H9 (cell line): ENCODE results near the gene CEP128. TPM values are rescaled to one million over a fixed set of nuclear protein-coding genes. Genes with fewer than 3 reads are reported as not detected.

Experiments used
- DNase-seq: peaks from one replicate; pipeline ENCODE4 v3.0.0-alpha.2; 2017
- H2AFZ ChIP-seq: one replicate; pipeline ENCODE4 v1.6.1; 2013; ENCODE audit warnings: mild to moderate bottlenecking, low read length, control low read depth, moderate library complexity
- H2AK5ac ChIP-seq: 2 replicates; pipeline ENCODE4 v1.6.1; 2013; ENCODE audit warnings: low read length, control low read depth, mixed read lengths; ENCODE audit not compliant: insufficient read length
- H2BK120ac ChIP-seq: one replicate; pipeline ENCODE4 v1.6.1; 2013; ENCODE audit warnings: low read depth, mild to moderate bottlenecking, low read length, control low read depth, inconsistent platforms; ENCODE audit not compliant: poor library complexity, severe bottlenecking
- H2BK12ac ChIP-seq: 2 replicates; pipeline ENCODE4 v1.6.1; 2013; ENCODE audit warnings: low read length, control low read depth, mixed read lengths, low read depth; ENCODE audit not compliant: insufficient read length
- H2BK15ac ChIP-seq: 2 replicates; pipeline ENCODE4 v1.6.1; 2013; ENCODE audit warnings: low read depth, low read length, control low read depth
- H2BK20ac ChIP-seq: one replicate; pipeline ENCODE4 v1.6.1; 2013; ENCODE audit warnings: low read depth, mild to moderate bottlenecking, low read length, control low read depth, inconsistent platforms; ENCODE audit not compliant: poor library complexity, severe bottlenecking
- H2BK5ac ChIP-seq: 2 replicates; pipeline ENCODE4 v1.6.1; 2013; ENCODE audit warnings: low read length, control low read depth, mixed read lengths; ENCODE audit not compliant: insufficient read length
- H3K14ac ChIP-seq: 2 replicates; pipeline ENCODE4 v1.6.1; 2013; ENCODE audit warnings: low read length, control low read depth; ENCODE audit not compliant: insufficient read depth
- H3K18ac ChIP-seq: 2 replicates; pipeline ENCODE4 v1.6.1; 2013; ENCODE audit warnings: low read depth, mild to moderate bottlenecking, mixed read lengths, low read length, control low read depth; ENCODE audit not compliant: insufficient read length
- H3K23ac ChIP-seq: 2 replicates; pipeline ENCODE4 v1.6.1; 2013; ENCODE audit warnings: low read length, control low read depth, mixed read lengths, low read depth; ENCODE audit not compliant: insufficient read length
- H3K23me2 ChIP-seq: 2 replicates; pipeline ENCODE4 v1.6.1; 2013; ENCODE audit warnings: low read depth, mild to moderate bottlenecking, mixed read lengths, low read length, control low read depth; ENCODE audit not compliant: insufficient read length, poor library complexity, severe bottlenecking
- H3K27ac ChIP-seq: 2 replicates; pipeline ENCODE4 v1.5.1; 2013; ENCODE audit warnings: low read length, control low read depth, mixed read lengths, low read depth; ENCODE audit not compliant: insufficient read length
- H3K27me3 ChIP-seq: 2 replicates; pipeline ENCODE4 v1.6.1; 2013; ENCODE audit warnings: low read length, control low read depth, inconsistent platforms; ENCODE audit not compliant: insufficient read depth
- H3K4ac ChIP-seq: 2 replicates; pipeline ENCODE4 v1.6.1; 2013; ENCODE audit warnings: low read depth, mild to moderate bottlenecking, control low read depth, inconsistent platforms, low read length, moderate library complexity
- H3K4me1 ChIP-seq: 2 replicates; pipeline ENCODE4 v1.6.1; 2013; ENCODE audit warnings: low read length, control low read depth, inconsistent platforms; ENCODE audit not compliant: insufficient read depth
- H3K4me2 ChIP-seq: 2 replicates; pipeline ENCODE4 v1.6.1; 2013; ENCODE audit warnings: low read length, control low read depth, mixed read lengths; ENCODE audit not compliant: insufficient read length, insufficient read depth
- H3K56ac ChIP-seq: 2 replicates; pipeline ENCODE4 v1.6.1; 2013; ENCODE audit warnings: low read depth, mild to moderate bottlenecking, mixed read lengths, low read length, control low read depth; ENCODE audit not compliant: insufficient read length
- H3K79me1 ChIP-seq: 2 replicates; pipeline ENCODE4 v1.6.1; 2013; ENCODE audit warnings: low read depth, mild to moderate bottlenecking, moderate library complexity, low read length, control low read depth, inconsistent platforms; ENCODE audit not compliant: insufficient read depth, poor library complexity, severe bottlenecking
- H3K79me2 ChIP-seq: 2 replicates; pipeline ENCODE4 v1.6.1; 2013; ENCODE audit warnings: low read length, control low read depth, inconsistent platforms; ENCODE audit not compliant: insufficient read depth
- H3K9ac ChIP-seq: 2 replicates; pipeline ENCODE4 v1.6.1; 2013; ENCODE audit warnings: low read length, control low read depth, mixed read lengths; ENCODE audit not compliant: insufficient read length; ENCODE audit errors: extremely low read depth
- H3K9me3 ChIP-seq: one replicate; pipeline ENCODE4 v1.6.1; 2013; ENCODE audit warnings: low read depth, low read length, inconsistent platforms; ENCODE audit not compliant: control insufficient read depth
- H3T11ph ChIP-seq: one replicate; pipeline ENCODE4 v1.6.1; 2013; ENCODE audit warnings: mild to moderate bottlenecking, low read length, control low read depth, inconsistent platforms
- H4K20me1 ChIP-seq: one replicate; pipeline ENCODE4 v1.6.1; 2013; ENCODE audit not compliant: control insufficient read depth, insufficient read length, insufficient read depth
- H4K5ac ChIP-seq: 2 replicates; pipeline ENCODE4 v1.6.1; 2013; ENCODE audit warnings: low read depth, mild to moderate bottlenecking, mixed read lengths, low read length, control low read depth; ENCODE audit not compliant: insufficient read length
- H4K8ac ChIP-seq: replicated peaks from 2 replicates; pipeline ENCODE4 v1.6.1; 2013; ENCODE audit warnings: low read length, control low read depth, mixed read lengths, low read depth; ENCODE audit not compliant: insufficient read length
- H4K91ac ChIP-seq: 2 replicates; pipeline ENCODE4 v1.6.1; 2013; ENCODE audit warnings: low read depth, mild to moderate bottlenecking, moderate library complexity, mixed read lengths, low read length, control low read depth; ENCODE audit not compliant: insufficient read length
- H3K27ac Mint-ChIP-seq, 3 experiments: 2 replicates in 2 of 3; 3 replicates in 1 of 3; pipeline ENCODE4 v1.8.0; 2020 to 2021; ENCODE audit warnings: mixed read lengths in 3 of 3, mild to moderate bottlenecking in 1 of 3, moderate library complexity in 1 of 3
- H3K27me3 Mint-ChIP-seq: 2 replicates; pipeline ENCODE4 v1.8.0; 2021; ENCODE audit warnings: low read depth, mild to moderate bottlenecking, moderate library complexity, mixed read lengths
- H3K36me3 Mint-ChIP-seq, 3 experiments: 2 replicates in 2 of 3; 3 replicates in 1 of 3; pipeline ENCODE4 v1.8.0; 2020 to 2021; ENCODE audit warnings: low read depth in 3 of 3, mixed read lengths in 3 of 3; ENCODE audit not compliant: insufficient read depth in 1 of 3
- H3K4me1 Mint-ChIP-seq, 2 experiments: 2 replicates each; pipeline ENCODE4 v1.8.0; 2020; ENCODE audit warnings: mixed read lengths in 2 of 2
- H3K4me3 Mint-ChIP-seq, 2 experiments: 2 replicates in 1 of 2; 3 replicates in 1 of 2; pipeline ENCODE4 v1.8.0; 2020 to 2021; ENCODE audit warnings: mild to moderate bottlenecking in 2 of 2, mixed read lengths in 2 of 2, moderate library complexity in 1 of 2
- H3K9me3 Mint-ChIP-seq, 2 experiments: 2 replicates in 1 of 2; 3 replicates in 1 of 2; pipeline ENCODE4 v1.8.0; 2020; ENCODE audit warnings: mild to moderate bottlenecking in 2 of 2, mixed read lengths in 2 of 2, moderate library complexity in 1 of 2
- WGBS: extraction: QIAGEN DNeasy Blood & Tissue Kit; methylation state at CpG from one replicate; pipeline ENCODE4 v1.1.7; 2013; ENCODE audit warnings: missing lambda C conversion rate, low lambda C conversion rate, mixed read lengths; ENCODE audit not compliant: insufficient read length; ENCODE audit errors: extremely low coverage; 5-methylcytosine and 5-hydroxymethylcytosine counted together
- total RNA-seq: library from RNA; stranded (reverse); gene quantifications from 2 replicates; pipeline ENCODE4 v1.2.1, GENCODE V29; 2021
- TF ChIP-seq, protein P1 (sequence below): fragments of 200-600 bp; sonication (generic); conservative IDR thresholded peaks from 3 replicates; pipeline ENCODE4 v1.8.0; 2021; ENCODE audit warnings: antibody characterized with exemption, mild to moderate bottlenecking

Gene CEP128
- total RNA-seq, 1 experiment from 2014 or later: 16.3 TPM

GRCh38 chr14:80538633-80539375 lies 402.7 kb downstream of the CEP128 start:
- H3K27me3 ChIP-seq: no peaks in the 10 kb centered on the region
- H3K27ac Mint-ChIP-seq: peak overlapping the region in 1 of 3 experiments; percentile 6; a peak in 1 of 7 replicates
- H2BK20ac ChIP-seq: no peak overlapping the region

More at GRCh38 chr14:80538633-80539375, 402.7 kb downstream of the CEP128 start:
- Histone ChIP-seq H3K27ac (no peak overlapping the region), H3K9me3 (no peaks in the 10 kb centered on the region), H2BK15ac (no peak overlapping the region), H2BK5ac (no peak overlapping the region), H3K4me1 (no peaks in the 10 kb centered on the region), H3K23me2 (no peaks in the 10 kb centered on the region), H3T11ph (no peak overlapping the region), H2AFZ (no peak overlapping the region), H3K4ac (no peak overlapping the region), H2BK120ac (no peak overlapping the region), H3K79me1 (no peaks in the 10 kb centered on the region), H4K5ac (no peak overlapping the region), H3K23ac (no peak overlapping the region), H3K4me2 (no peak overlapping the region), H4K8ac (no peak overlapping the region), H3K79me2 (no peaks in the 10 kb centered on the region), H3K18ac (no peak overlapping the region), H3K9ac (no peak overlapping the region), H2AK5ac (no peak overlapping the region), H4K20me1 (no peaks in the 10 kb centered on the region), H4K91ac (no peak overlapping the region), H3K56ac (no peak overlapping the region), H2BK12ac (no peak overlapping the region), H3K14ac (no peak overlapping the region)
- DNase-seq: no peak
- 100% methylated on average over 3 of the region's 7 CpGs for WGBS
- no peaks in the 10 kb centered on the region for H3K4me1 Mint-ChIP-seq
- no peaks in the 10 kb centered on the region for H3K27me3 Mint-ChIP-seq
- peaks cover 10 to 11% of the 10 kb centered on the region in 2 experiments; a peak in 4 of 5 replicates for H3K9me3 Mint-ChIP-seq
- no peak overlapping the region for H3K4me3 Mint-ChIP-seq
- H3K36me3 Mint-ChIP-seq: peaks cover 0 to 10% (median 0%) of the 10 kb centered on the region in 3 experiments; a peak in 2 of 7 replicates
- TF ChIP-seq, protein P1, sequence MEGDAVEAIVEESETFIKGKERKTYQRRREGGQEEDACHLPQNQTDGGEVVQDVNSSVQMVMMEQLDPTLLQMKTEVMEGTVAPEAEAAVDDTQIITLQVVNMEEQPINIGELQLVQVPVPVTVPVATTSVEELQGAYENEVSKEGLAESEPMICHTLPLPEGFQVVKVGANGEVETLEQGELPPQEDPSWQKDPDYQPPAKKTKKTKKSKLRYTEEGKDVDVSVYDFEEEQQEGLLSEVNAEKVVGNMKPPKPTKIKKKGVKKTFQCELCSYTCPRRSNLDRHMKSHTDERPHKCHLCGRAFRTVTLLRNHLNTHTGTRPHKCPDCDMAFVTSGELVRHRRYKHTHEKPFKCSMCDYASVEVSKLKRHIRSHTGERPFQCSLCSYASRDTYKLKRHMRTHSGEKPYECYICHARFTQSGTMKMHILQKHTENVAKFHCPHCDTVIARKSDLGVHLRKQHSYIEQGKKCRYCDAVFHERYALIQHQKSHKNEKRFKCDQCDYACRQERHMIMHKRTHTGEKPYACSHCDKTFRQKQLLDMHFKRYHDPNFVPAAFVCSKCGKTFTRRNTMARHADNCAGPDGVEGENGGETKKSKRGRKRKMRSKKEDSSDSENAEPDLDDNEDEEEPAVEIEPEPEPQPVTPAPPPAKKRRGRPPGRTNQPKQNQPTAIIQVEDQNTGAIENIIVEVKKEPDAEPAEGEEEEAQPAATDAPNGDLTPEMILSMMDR: no peak
